Coronary artery (tissue), 2 donors: ENCODE measurements around the gene SNTA1.

ENCODE experiments used
- DNase-seq: peaks from one replicate; pipeline ENCODE4 v3.0.0-alpha.2; 2017; ENCODE audit warnings: low spot score
- H3K27ac ChIP-seq, 2 donors: fragments of 200-600 bp; sonication (generic); one replicate each; pipeline ENCODE4 v1.5.1; 2016 to 2019
- H3K4me3 ChIP-seq: fragments of 200-600 bp; sonication (generic); 2 replicates; pipeline ENCODE4 v1.5.1; 2016; ENCODE audit warnings: mild to moderate bottlenecking, moderate library complexity
- CTCF ChIP-seq: fragments of 200-600 bp; sonication (generic); IDR thresholded peaks from one replicate; pipeline ENCODE4 v1.5.1; 2019; ENCODE audit warnings: antibody characterized with exemption

The SNTA1 gene

DNA sequence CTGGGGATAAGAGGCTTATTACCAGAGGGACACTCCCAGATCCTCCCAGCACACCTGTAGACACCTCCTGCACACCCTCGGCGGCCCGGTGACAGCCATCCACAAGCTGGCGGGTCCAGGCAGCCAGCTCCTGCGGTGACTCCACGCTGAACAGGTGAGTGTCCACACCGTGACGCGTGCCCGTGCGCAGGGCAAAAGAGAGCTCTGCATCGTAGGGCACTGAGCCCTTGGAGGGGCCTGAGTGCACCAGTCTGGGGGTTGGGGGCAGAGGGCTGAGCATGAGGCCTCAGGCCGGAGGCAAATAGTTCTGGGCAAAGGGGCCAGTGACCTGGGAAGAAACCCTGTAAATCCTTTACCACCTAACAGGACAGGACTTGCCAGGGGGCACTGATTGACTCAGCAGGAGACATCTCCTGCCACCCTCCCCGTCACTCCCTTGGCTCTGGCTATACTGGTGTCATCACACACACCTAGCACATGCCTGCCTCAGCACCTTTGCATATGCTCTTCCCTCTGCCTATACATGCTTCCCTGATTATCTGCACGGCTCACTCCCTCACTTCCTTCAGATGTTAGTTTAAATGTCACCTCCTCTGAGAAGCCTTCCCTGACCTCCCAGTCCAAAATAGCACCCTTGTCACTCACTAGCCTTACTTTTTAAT is 33.4 kb downstream of the SNTA1 start:
- no peak overlapping the region for H3K27ac ChIP-seq

DNA sequence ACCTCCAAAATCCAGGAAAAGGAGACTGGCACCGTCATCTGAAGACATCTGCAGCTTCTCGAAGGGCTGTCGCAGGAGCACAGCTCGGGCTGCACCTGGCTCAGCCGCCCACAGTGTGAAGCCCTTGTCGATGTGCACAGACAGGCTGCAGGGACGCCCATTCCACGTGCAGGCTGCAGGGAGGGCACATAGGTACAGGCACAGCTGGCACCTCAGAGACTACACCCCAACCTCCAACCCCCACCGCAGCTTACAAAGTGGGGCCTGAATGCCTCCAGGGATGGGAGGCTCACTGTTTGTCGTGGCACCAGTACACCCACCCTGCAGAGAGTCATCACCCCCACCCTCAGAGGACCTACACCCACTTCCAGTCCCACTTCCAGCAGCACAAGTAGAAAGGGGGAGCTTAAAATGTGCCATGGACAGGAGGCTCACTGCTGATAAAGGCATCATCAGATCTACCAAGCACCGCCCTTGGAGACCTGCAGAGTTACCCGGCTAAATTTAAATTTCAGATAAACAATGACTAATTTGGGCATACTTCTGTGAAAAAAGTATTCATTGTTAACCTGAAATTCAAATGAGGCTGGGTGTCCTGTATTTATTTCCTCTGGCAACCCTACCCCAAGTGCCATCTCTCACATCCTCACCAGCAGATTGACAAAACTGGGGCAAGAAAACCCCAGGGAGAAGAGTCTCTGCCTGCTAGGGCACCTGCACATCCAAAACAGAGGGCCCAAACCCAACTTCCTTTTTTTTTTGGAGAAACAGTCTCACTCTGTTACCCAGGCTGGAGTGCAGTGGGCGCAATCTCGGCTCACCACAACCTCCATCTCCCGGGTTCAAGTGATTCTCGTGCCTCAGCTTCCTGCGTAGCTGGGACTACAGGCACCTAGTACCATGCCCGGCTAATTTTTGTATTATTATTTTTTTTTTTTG is 34.6 kb downstream of the SNTA1 start:
- Histone ChIP-seq H3K4me3 (no peak overlapping the region), H3K27ac (no peak overlapping the region)
- no peak for TF ChIP-seq CTCF
- DNase-seq = no peak

More for the DNA sequence above, 33.4 kb downstream of the SNTA1 start:
- DNase-seq = no peak
- H3K4me3 ChIP-seq = no peak overlapping the region
- TF ChIP-seq CTCF = no peak

- Histone ChIP-seq H3K27ac (no peak overlapping the region), H3K4me3 (no peak overlapping the region)
- DNase-seq = no peak
Observed at GRCh38 chr20:33408313-33408712, 35.2 kb downstream of the SNTA1 start.

GRCh38 chr20:33407796-33408195 is 35.8 kb downstream of the SNTA1 start:
- no peak for TF ChIP-seq CTCF
- DNase-seq = no peak
- Histone ChIP-seq H3K4me3 (no peak overlapping the region), H3K27ac (no peak overlapping the region)

More at GRCh38 chr20:33408313-33408712, 35.2 kb downstream of the SNTA1 start:
- TF ChIP-seq CTCF = no peak

DNA sequence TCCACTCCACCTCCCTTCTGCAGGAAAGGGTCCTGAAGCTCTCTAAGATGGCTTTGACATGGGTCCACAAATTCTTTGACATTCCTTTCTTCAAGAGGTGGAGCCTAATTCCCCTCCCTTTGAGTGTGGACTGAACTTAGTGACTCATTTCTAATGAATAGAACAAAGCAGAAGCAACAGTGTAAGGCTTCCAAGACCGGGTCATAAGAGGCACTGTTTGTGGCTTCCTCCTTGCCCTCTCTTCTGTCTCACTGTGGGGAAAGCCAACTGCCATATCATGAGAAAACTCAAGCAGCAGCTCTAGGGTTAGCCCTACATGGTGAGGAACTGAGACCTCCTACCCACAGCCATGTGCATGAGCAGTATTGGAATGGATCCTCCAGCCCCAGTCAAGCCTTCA is 36.3 kb downstream of the SNTA1 start:
- H3K27ac ChIP-seq = no peak overlapping the region
- TF ChIP-seq CTCF = no peak

GRCh38 chr20:33404281-33404680 is 39.3 kb downstream of the SNTA1 start:
- H3K27ac ChIP-seq = no peak overlapping the region
- no peak for DNase-seq
- no peak for TF ChIP-seq CTCF
- no peak overlapping the region for H3K4me3 ChIP-seq

More for the DNA sequence above, 36.3 kb downstream of the SNTA1 start:
- DNase-seq = no peak
- H3K4me3 ChIP-seq = no peak overlapping the region
